Measurements from ENCODE around the gene DNASE2. TPM values are rescaled to one million over a fixed set of nuclear protein-coding genes. Genes with fewer than 3 reads are reported as not detected.
A peak's percentile ranks its signal among the peaks of the same experiment; 100 is the strongest.

The DNASE2 gene
- total RNA-seq, 1 donor from 2014 or later = 26.5 TPM

GRCh38 chr19:12833738-12834565 is 47.3 kb downstream of the DNASE2 start:
- ChIA-PET CTCF (no interaction called here), POLR2A (interaction anchor here (0.6 kb wide), 1 partner anchor 280 kb away, joined by 3 read pairs; no protein-coding TSS in a partner anchor)
- H3K27me3 Mint-ChIP-seq = peaks cover 66% of the 10 kb centered on the region
- no peak overlapping the region for H3K27ac Mint-ChIP-seq
- DNase-seq (no peak), ATAC-seq (ENCODE audit: low read depth) (peak; percentile 18)
- TF ChIP-seq CTCF (IDR thresholded peaks at IDR 0.05) = no peak
- peaks cover 28% of the 10 kb centered on the region for H3K4me1 Mint-ChIP-seq
- intact Hi-C loops (cut with micrococcal nuclease) = no loop called here
- H3K36me3 Mint-ChIP-seq (ENCODE audit: low read depth) = no peaks in the 10 kb centered on the region
- H3K9me3 Mint-ChIP-seq = peaks cover 3% of the 10 kb centered on the region
- H3K4me3 Mint-ChIP-seq = peak overlapping the region; percentile 51

GRCh38 chr19:12833418-12833737 is 47.9 kb downstream of the DNASE2 start:
- peaks cover 24% of the 10 kb centered on the region for H3K4me1 Mint-ChIP-seq
- no peak for ATAC-seq (ENCODE audit: low read depth)
- intact Hi-C loops (cut with micrococcal nuclease) = no loop called here
- peaks cover 70% of the 10 kb centered on the region for H3K27me3 Mint-ChIP-seq
- H3K27ac Mint-ChIP-seq = no peak overlapping the region
- no peak for DNase-seq
- H3K36me3 Mint-ChIP-seq (ENCODE audit: low read depth) = no peaks in the 10 kb centered on the region
- TF ChIP-seq CTCF (IDR thresholded peaks at IDR 0.05) = no peak
- H3K9me3 Mint-ChIP-seq = peaks cover 3% of the 10 kb centered on the region
- ChIA-PET POLR2A (no interaction called here), CTCF (no interaction called here)
- H3K4me3 Mint-ChIP-seq = peak overlapping the region; percentile 41

- ChIA-PET CTCF (interaction anchor here (1.9 kb wide), 1 partner anchor 62 kb away, joined by 4 read pairs; no protein-coding TSS in a partner anchor), POLR2A (interaction anchor here (0.5 kb wide), 1 partner anchor 51 kb away, joined by 4 read pairs; no protein-coding TSS in a partner anchor)
- Mint-ChIP-seq H3K27me3 (peaks cover 67% of the 10 kb centered on the region), H3K4me3 (no peak overlapping the region), H3K36me3 (ENCODE audit: low read depth) (no peaks in the 10 kb centered on the region), H3K27ac (no peak overlapping the region), H3K9me3 (peaks cover 3% of the 10 kb centered on the region), H3K4me1 (peaks cover 18% of the 10 kb centered on the region)
- DNase-seq = no peak
- no peak for TF ChIP-seq CTCF (IDR thresholded peaks at IDR 0.05)
- ATAC-seq (ENCODE audit: low read depth) = peak; percentile 44
- intact Hi-C loops (cut with micrococcal nuclease) = no loop called here
Observed at GRCh38 chr19:12828494-12828893, 52.8 kb downstream of the DNASE2 start.

- POLR2A ChIA-PET = interaction anchor here (0.8 to 1.4 kb wide), 3 partner anchors 29 to 91 kb away, joined by 3 to 8 read pairs (median 4); partner anchors contain the start of genes DNASE2 and TRIR
- intact Hi-C loops (cut with micrococcal nuclease) = no loop called here
- no peak overlapping the region for H3K27ac Mint-ChIP-seq
- H3K9me3 Mint-ChIP-seq = peaks cover 3% of the 10 kb centered on the region
- H3K27me3 Mint-ChIP-seq = peaks cover 47% of the 10 kb centered on the region
- no peak for TF ChIP-seq CTCF (IDR thresholded peaks at IDR 0.05)
- DNase-seq = no peak
- peaks cover 8% of the 10 kb centered on the region for H3K4me1 Mint-ChIP-seq
- CTCF ChIA-PET = interaction anchor here (0.6 kb wide), 1 partner anchor 97 kb away, joined by 3 read pairs; no protein-coding TSS in a partner anchor
- ATAC-seq (ENCODE audit: low read depth) = peak; percentile 37
- H3K4me3 Mint-ChIP-seq = no peak overlapping the region
- H3K36me3 Mint-ChIP-seq (ENCODE audit: low read depth) = no peaks in the 10 kb centered on the region
Observed at GRCh38 chr19:12825254-12826131, 55.8 kb downstream of the DNASE2 start.

Other genes starting within 250 kb of the DNASE2 start
- gene MAN2B1, start 214.7 kb downstream of the DNASE2 start, total RNA-seq = 251 and 291 TPM in 2 replicates
- gene WDR83, start 214.6 kb downstream of the DNASE2 start, total RNA-seq = 17.7 and 20.8 TPM in 2 replicates
- 141 and 160 TPM in 2 replicates for gene DHPS, start 199.6 kb downstream of the DNASE2 start, total RNA-seq
- gene GNG14, start 193.5 kb downstream of the DNASE2 start, total RNA-seq = not detected in 2 replicates
- 4.7 and 5.2 TPM in 2 replicates for gene FBXW9, start 184.8 kb downstream of the DNASE2 start, total RNA-seq
- gene TNPO2, start 157.5 kb downstream of the DNASE2 start, total RNA-seq = 73.9 and 91.5 TPM in 2 replicates
- 164 and 183 TPM in 2 replicates for gene TRIR, start 146.8 kb downstream of the DNASE2 start, total RNA-seq
- gene GET3, start 144.0 kb downstream of the DNASE2 start, total RNA-seq = 59.6 and 63.5 TPM in 2 replicates
- not detected in 2 replicates for gene BEST2, start 129.7 kb downstream of the DNASE2 start, total RNA-seq
- 13.4 and 21.2 TPM in 2 replicates for gene HOOK2, start 105.9 kb downstream of the DNASE2 start, total RNA-seq
- 127 and 132 TPM in 2 replicates for gene JUNB, start 90.0 kb downstream of the DNASE2 start, total RNA-seq
- 53.1 and 55.6 TPM in 2 replicates for gene PRDX2, start 79.6 kb downstream of the DNASE2 start, total RNA-seq
- gene THSD8, start 79.4 kb downstream of the DNASE2 start, total RNA-seq = 2.3 and 5.9 TPM in 2 replicates
- gene RNASEH2A, start 74.9 kb downstream of the DNASE2 start, total RNA-seq = 13.4 and 22.1 TPM in 2 replicates
- gene RTBDN, start 46.9 kb downstream of the DNASE2 start, total RNA-seq = not detected in 2 replicates
- gene MAST1, start 42.9 kb downstream of the DNASE2 start, total RNA-seq = 0.20 and 0.66 TPM in 2 replicates
- 0.12 TPM in 1 of 2 replicates, not detected in the other for gene KLF1, start 5.8 kb upstream of the DNASE2 start, total RNA-seq
- gene GCDH, start 9.7 kb upstream of the DNASE2 start, total RNA-seq = 62.3 and 73.9 TPM in 2 replicates
- gene SYCE2, start 37.8 kb upstream of the DNASE2 start, total RNA-seq = 0.49 TPM in 1 of 2 replicates, not detected in the other
- gene FARSA, start 52.3 kb upstream of the DNASE2 start, total RNA-seq = 76.1 and 76.8 TPM in 2 replicates
- 721 and 802 TPM in 2 replicates for gene CALR, start 57.2 kb upstream of the DNASE2 start, total RNA-seq
- 106 and 112 TPM in 2 replicates for gene RAD23A, start 64.4 kb upstream of the DNASE2 start, total RNA-seq
- 16.7 and 19.6 TPM in 2 replicates for gene GADD45GIP1, start 75.8 kb upstream of the DNASE2 start, total RNA-seq
- gene DAND5, start 88.1 kb upstream of the DNASE2 start, total RNA-seq = not detected in 2 replicates
- gene NFIX, start 114.0 kb upstream of the DNASE2 start, total RNA-seq = 2.6 and 2.7 TPM in 2 replicates
- 67.1 and 74.8 TPM in 2 replicates for gene LYL1, start 221.4 kb upstream of the DNASE2 start, total RNA-seq
- gene TRMT1, start 235.3 kb upstream of the DNASE2 start, total RNA-seq = 111 and 113 TPM in 2 replicates
- gene NACC1, start 236.8 kb upstream of the DNASE2 start, total RNA-seq = 62.1 and 68.8 TPM in 2 replicates